ENCODE measurements around the gene SIL1. TPM values are rescaled to one million over a fixed set of nuclear protein-coding genes. Genes with fewer than 3 reads are reported as not detected.
A peak's percentile ranks its signal among the peaks of the same experiment; 100 is the strongest.

SIL1 gene
- total and polyA plus RNA-seq, 9 of the 15 experiments (the other 6 are each of a cell fraction or from before 2014, with no cell fraction given), result 1.3 to 30.5 (median 18.1) TPM

DNA sequence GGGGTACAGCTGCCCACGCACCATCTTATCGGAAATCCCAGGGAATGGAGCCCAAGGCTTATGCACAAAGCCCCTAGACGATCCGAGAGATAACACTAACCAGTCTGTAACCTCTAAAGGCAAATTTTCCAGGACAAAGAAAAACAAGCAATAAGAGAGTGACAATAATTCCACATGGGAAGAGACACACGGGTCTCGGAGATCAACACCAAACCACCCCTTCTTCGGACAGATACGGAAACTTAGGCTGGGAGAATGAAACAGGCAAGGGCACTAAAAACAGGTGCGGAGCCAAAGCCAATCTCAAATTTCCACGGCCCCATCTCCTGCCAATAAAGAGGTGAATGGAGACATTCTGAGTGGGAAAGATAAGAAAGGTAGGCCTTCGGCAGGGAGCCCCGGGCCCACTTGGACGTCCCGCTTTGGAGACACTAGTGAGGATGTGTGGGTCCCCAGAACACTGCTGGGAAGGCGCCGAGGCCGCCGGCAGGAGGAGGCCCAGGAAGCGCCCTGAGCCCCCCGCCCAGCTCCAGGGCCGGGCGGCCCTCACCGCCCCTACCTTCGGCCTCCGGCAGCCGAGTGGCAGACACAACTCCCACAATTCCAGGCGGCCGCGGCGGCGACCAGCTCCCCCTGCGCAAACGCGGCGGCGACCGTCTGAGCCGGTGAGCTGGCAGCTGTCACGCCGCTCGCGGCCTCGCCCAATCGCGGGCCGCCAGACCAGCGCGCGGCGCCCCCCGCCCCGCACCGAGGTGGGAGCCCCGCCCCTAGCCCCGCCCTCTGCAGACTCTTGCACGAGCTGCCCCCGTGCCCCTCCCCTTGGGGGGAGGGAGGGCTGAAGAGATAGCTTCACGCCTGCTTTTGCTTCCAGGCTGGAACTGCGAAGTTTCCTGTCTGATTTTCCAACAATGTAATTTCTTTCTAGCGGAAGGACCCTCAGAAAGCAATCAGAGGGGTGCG is at the start of gene SIL1 (continued):
- TF ChIP-seq PRPF4 (IDR thresholded peaks at IDR 0.05; ENCODE audit: insufficient read depth, low read depth, low read length, poor library complexity, severe bottlenecking), result no peak
- no peak for TF ChIP-seq ZNF518B (CRISPR knock-in tag; IDR thresholded peaks at IDR 0.05)
- TF ChIP-seq PPARD (CRISPR knock-in tag; IDR thresholded peaks at IDR 0.05), result no peak
- peak; percentile 88 for TF ChIP-seq CXXC5 (CRISPR knock-in tag; IDR thresholded peaks at IDR 0.05)
- TF ChIP-seq, protein P1, sequence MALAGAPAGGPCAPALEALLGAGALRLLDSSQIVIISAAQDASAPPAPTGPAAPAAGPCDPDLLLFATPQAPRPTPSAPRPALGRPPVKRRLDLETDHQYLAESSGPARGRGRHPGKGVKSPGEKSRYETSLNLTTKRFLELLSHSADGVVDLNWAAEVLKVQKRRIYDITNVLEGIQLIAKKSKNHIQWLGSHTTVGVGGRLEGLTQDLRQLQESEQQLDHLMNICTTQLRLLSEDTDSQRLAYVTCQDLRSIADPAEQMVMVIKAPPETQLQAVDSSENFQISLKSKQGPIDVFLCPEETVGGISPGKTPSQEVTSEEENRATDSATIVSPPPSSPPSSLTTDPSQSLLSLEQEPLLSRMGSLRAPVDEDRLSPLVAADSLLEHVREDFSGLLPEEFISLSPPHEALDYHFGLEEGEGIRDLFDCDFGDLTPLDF (CRISPR knock-in tag; IDR thresholded peaks at IDR 0.05), result no peak
- peak; percentile 62 for TF ChIP-seq CHD1 (IDR thresholded peaks at IDR 0.05; ENCODE audit: low read length)
- no peak; the same call in 1 of the 2 replicates for TF ChIP-seq ZNF354B (CRISPR knock-in tag; IDR thresholded peaks at IDR 0.05)
- no peak for TF ChIP-seq ZNF507 (tag; conservative IDR thresholded peaks at IDR 0.05)
- no peak for TF ChIP-seq NCOA1 (IDR thresholded peaks at IDR 0.05; ENCODE audit: low read depth)
- no peak for TF ChIP-seq C11orf30 (IDR thresholded peaks at IDR 0.05; ENCODE audit: low read depth)
- TF ChIP-seq, protein P2, sequence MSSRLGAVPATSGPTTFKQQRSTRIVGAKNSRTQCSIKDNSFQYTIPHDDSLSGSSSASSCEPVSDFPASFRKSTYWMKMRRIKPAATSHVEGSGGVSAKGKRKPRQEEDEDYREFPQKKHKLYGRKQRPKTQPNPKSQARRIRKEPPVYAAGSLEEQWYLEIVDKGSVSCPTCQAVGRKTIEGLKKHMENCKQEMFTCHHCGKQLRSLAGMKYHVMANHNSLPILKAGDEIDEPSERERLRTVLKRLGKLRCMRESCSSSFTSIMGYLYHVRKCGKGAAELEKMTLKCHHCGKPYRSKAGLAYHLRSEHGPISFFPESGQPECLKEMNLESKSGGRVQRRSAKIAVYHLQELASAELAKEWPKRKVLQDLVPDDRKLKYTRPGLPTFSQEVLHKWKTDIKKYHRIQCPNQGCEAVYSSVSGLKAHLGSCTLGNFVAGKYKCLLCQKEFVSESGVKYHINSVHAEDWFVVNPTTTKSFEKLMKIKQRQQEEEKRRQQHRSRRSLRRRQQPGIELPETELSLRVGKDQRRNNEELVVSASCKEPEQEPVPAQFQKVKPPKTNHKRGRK (tag; IDR thresholded peaks at IDR 0.05), result no peak
- peak; percentile 80 for TF ChIP-seq TAF9B (IDR thresholded peaks at IDR 0.05; ENCODE audit: partially characterized antibody)
- no peak for TF ChIP-seq RREB1 (CRISPR knock-in tag; IDR thresholded peaks at IDR 0.05)
